Trophoblast cell (in vitro differentiated cells and primary cell): ENCODE data around the gene SNX11.
A peak's percentile ranks its signal among the peaks of the same experiment; 100 is the strongest.

ENCODE experiments used
- DNase-seq, 2 donors: peaks; one replicate each; pipeline ENCODE4 v3.0.0-alpha.2; 2016
- H2AFZ ChIP-seq: 2 replicates; pipeline ENCODE4 v1.6.1; 2013; ENCODE audit warnings: low read length, moderate library complexity, mild to moderate bottlenecking; ENCODE audit not compliant: insufficient read depth, poor library complexity
- H2AK5ac ChIP-seq: 2 replicates; pipeline ENCODE4 v1.6.1; 2013; ENCODE audit warnings: mild to moderate bottlenecking, low read length
- H2BK120ac ChIP-seq: 2 replicates; pipeline ENCODE4 v1.6.1; 2013; ENCODE audit warnings: low read length, mild to moderate bottlenecking, moderate library complexity; ENCODE audit not compliant: insufficient read depth, poor library complexity
- H2BK12ac ChIP-seq: 2 replicates; pipeline ENCODE4 v1.6.1; 2013; ENCODE audit warnings: mild to moderate bottlenecking, low read length, moderate library complexity
- H2BK5ac ChIP-seq: 2 replicates; pipeline ENCODE4 v1.6.1; 2013; ENCODE audit warnings: low read length, low read depth, moderate library complexity, mild to moderate bottlenecking; ENCODE audit not compliant: poor library complexity
- H3K14ac ChIP-seq: 2 replicates; pipeline ENCODE4 v1.6.1; 2013; ENCODE audit warnings: mild to moderate bottlenecking, low read length
- H3K18ac ChIP-seq: 2 replicates; pipeline ENCODE4 v1.6.1; 2013; ENCODE audit warnings: mild to moderate bottlenecking, low read length
- H3K23ac ChIP-seq: 2 replicates; pipeline ENCODE4 v1.6.1; 2013; ENCODE audit warnings: low read length
- H3K27ac ChIP-seq: 2 replicates; pipeline ENCODE4 v1.5.1; 2013; ENCODE audit warnings: low read depth, mild to moderate bottlenecking, inconsistent platforms, low read length, moderate library complexity
- H3K27me3 ChIP-seq: 2 replicates; pipeline ENCODE4 v1.6.1; 2013; ENCODE audit warnings: inconsistent platforms, mild to moderate bottlenecking, low read length, moderate library complexity; ENCODE audit not compliant: insufficient read depth
- H3K36me3 ChIP-seq, 2 experiments: 1 replicate in 1 of 2; 2 replicates in 1 of 2; pipeline ENCODE4 v1.6.1; 2013; ENCODE audit warnings: low read length in 2 of 2, mild to moderate bottlenecking in 2 of 2, moderate library complexity in 1 of 2; ENCODE audit not compliant: insufficient read depth in 2 of 2, control insufficient read depth in 1 of 2
- H3K4ac ChIP-seq: 2 replicates; pipeline ENCODE4 v1.6.1; 2013; ENCODE audit warnings: low read depth, mild to moderate bottlenecking, low read length, moderate library complexity
- H3K4me1 ChIP-seq, 2 experiments: 1 replicate in 1 of 2; 2 replicates in 1 of 2; pipeline ENCODE4 v1.6.1; 2013; ENCODE audit warnings: low read length in 2 of 2, mild to moderate bottlenecking in 2 of 2, moderate library complexity in 1 of 2; ENCODE audit not compliant: insufficient read depth in 2 of 2, control insufficient read depth in 1 of 2
- H3K4me2 ChIP-seq: 2 replicates; pipeline ENCODE4 v1.6.1; 2013; ENCODE audit warnings: inconsistent platforms, mild to moderate bottlenecking, low read length, moderate library complexity
- H3K4me3 ChIP-seq: 2 replicates; pipeline ENCODE4 v1.5.1; 2013; ENCODE audit warnings: mild to moderate bottlenecking, low read depth, low read length, inconsistent platforms
- H3K79me1 ChIP-seq: one replicate; pipeline ENCODE4 v1.6.1; 2013; ENCODE audit warnings: low read length
- H3K79me2 ChIP-seq: 2 replicates; pipeline ENCODE4 v1.6.1; 2013; ENCODE audit warnings: low read length, mild to moderate bottlenecking; ENCODE audit not compliant: control insufficient read depth, insufficient read depth, poor library complexity
- H3K9ac ChIP-seq: 2 replicates; pipeline ENCODE4 v1.6.1; 2013; ENCODE audit warnings: mild to moderate bottlenecking, low read length
- H3K9me3 ChIP-seq: 2 replicates; pipeline ENCODE4 v1.6.1; 2013; ENCODE audit warnings: low read depth, mild to moderate bottlenecking, control low read depth, inconsistent platforms, low read length; ENCODE audit not compliant: insufficient read depth
- H4K12ac ChIP-seq: 2 replicates; pipeline ENCODE4 v1.6.1; 2013; ENCODE audit warnings: low read depth, mild to moderate bottlenecking, low read length, moderate library complexity
- H4K8ac ChIP-seq: 2 replicates; pipeline ENCODE4 v1.6.1; 2013; ENCODE audit warnings: low read depth, mild to moderate bottlenecking, low read length, moderate library complexity
- H4K91ac ChIP-seq: one replicate; pipeline ENCODE4 v1.6.1; 2013; ENCODE audit warnings: low read depth, mild to moderate bottlenecking, low read length, moderate library complexity
- WGBS: extraction: QIAGEN DNeasy Blood & Tissue Kit; methylation state at CpG from one replicate; pipeline ENCODE4 v1.1.7; 2013; ENCODE audit warnings: missing lambda C conversion rate; ENCODE audit not compliant: insufficient read length, insufficient coverage; ENCODE audit errors: extremely low coverage; 5-methylcytosine and 5-hydroxymethylcytosine counted together

Gene SNX11

GRCh38 chr17:48159232-48159631, 51.7 kb downstream of the SNX11 start:
- no peak overlapping the region for H4K8ac ChIP-seq
- H3K9ac ChIP-seq = no peak overlapping the region
- DNase-seq = no peak
- no peak overlapping the region for H3K18ac ChIP-seq
- no peak overlapping the region for H3K27ac ChIP-seq
- H4K91ac ChIP-seq = no peak overlapping the region
- H2BK120ac ChIP-seq = no peak overlapping the region
- H3K27me3 ChIP-seq = no peaks in the 10 kb centered on the region
- H2BK5ac ChIP-seq = no peak overlapping the region
- no peak overlapping the region for H3K4me2 ChIP-seq
- H2AFZ ChIP-seq = no peak overlapping the region
- H3K14ac ChIP-seq = no peak overlapping the region
- no peak overlapping the region for H4K12ac ChIP-seq
- no peak overlapping the region for H3K4ac ChIP-seq
- no peaks in the 10 kb centered on the region for H3K79me1 ChIP-seq
- H3K4me1 ChIP-seq = no peaks in the 10 kb centered on the region
- H3K79me2 ChIP-seq = no peaks in the 10 kb centered on the region
- no CpG with 5 or more reads among the region's 4 CpGs for WGBS
- H2AK5ac ChIP-seq = no peak overlapping the region
- peak overlapping the region; percentile 56 for H3K23ac ChIP-seq
- no peaks in the 10 kb centered on the region for H3K9me3 ChIP-seq
- no peaks in the 10 kb centered on the region for H3K36me3 ChIP-seq
- H3K4me3 ChIP-seq = no peak overlapping the region
- no peak overlapping the region for H2BK12ac ChIP-seq

- H3K79me1 ChIP-seq = no peaks in the 10 kb centered on the region
- H3K9me3 ChIP-seq = no peaks in the 10 kb centered on the region
- no peak overlapping the region for H2BK5ac ChIP-seq
- no peaks in the 10 kb centered on the region for H3K4me1 ChIP-seq
- no peaks in the 10 kb centered on the region for H3K36me3 ChIP-seq
- no peaks in the 10 kb centered on the region for H3K27me3 ChIP-seq
- H3K4ac ChIP-seq = no peak overlapping the region
- H3K4me3 ChIP-seq = no peak overlapping the region
- no peak overlapping the region for H3K9ac ChIP-seq
- no peak overlapping the region for H2AK5ac ChIP-seq
- no peak overlapping the region for H2BK120ac ChIP-seq
- no peak overlapping the region for H3K23ac ChIP-seq
- WGBS = no CpG with 5 or more reads among the region's 5 CpGs
- H3K4me2 ChIP-seq = no peak overlapping the region
- no peak overlapping the region for H2AFZ ChIP-seq
- H4K8ac ChIP-seq = no peak overlapping the region
- H3K14ac ChIP-seq = no peak overlapping the region
- H3K27ac ChIP-seq = no peak overlapping the region
- H2BK12ac ChIP-seq = no peak overlapping the region
- H3K79me2 ChIP-seq = no peaks in the 10 kb centered on the region
- H3K18ac ChIP-seq = no peak overlapping the region
- H4K91ac ChIP-seq = no peak overlapping the region
- DNase-seq = no peak
- no peak overlapping the region for H4K12ac ChIP-seq
Measured at GRCh38 chr17:48160177-48161081, 52.9 kb downstream of the SNX11 start.

- Histone ChIP-seq H3K4ac (no peak overlapping the region), H3K23ac (no peak overlapping the region), H3K4me1 (no peaks in the 10 kb centered on the region), H2BK12ac (no peak overlapping the region), H4K8ac (no peak overlapping the region), H2BK5ac (no peak overlapping the region), H3K36me3 (no peaks in the 10 kb centered on the region), H2AK5ac (no peak overlapping the region), H4K91ac (no peak overlapping the region), H3K14ac (no peak overlapping the region), H4K12ac (no peak overlapping the region), H3K27ac (no peak overlapping the region), H3K79me1 (no peaks in the 10 kb centered on the region), H3K27me3 (no peaks in the 10 kb centered on the region), H3K4me2 (no peak overlapping the region), H3K18ac (no peak overlapping the region), H2BK120ac (no peak overlapping the region), H2AFZ (no peak overlapping the region), H3K4me3 (no peak overlapping the region), H3K9ac (no peak overlapping the region), H3K79me2 (no peaks in the 10 kb centered on the region), H3K9me3 (no peaks in the 10 kb centered on the region)
- WGBS = no CpG with 5 or more reads among the region's 4 CpGs
- no peak for DNase-seq
Measured at GRCh38 chr17:48161127-48161905, 53.8 kb downstream of the SNX11 start.

- H3K4ac ChIP-seq = no peak overlapping the region
- H3K36me3 ChIP-seq = no peaks in the 10 kb centered on the region
- H3K79me1 ChIP-seq = no peaks in the 10 kb centered on the region
- H2AFZ ChIP-seq = no peak overlapping the region
- H2BK5ac ChIP-seq = no peak overlapping the region
- H3K27ac ChIP-seq = no peak overlapping the region
- H3K9ac ChIP-seq = no peak overlapping the region
- H3K27me3 ChIP-seq = no peaks in the 10 kb centered on the region
- no peak overlapping the region for H2AK5ac ChIP-seq
- no peak overlapping the region for H2BK12ac ChIP-seq
- H3K4me2 ChIP-seq = no peak overlapping the region
- no peak overlapping the region for H3K4me3 ChIP-seq
- no peak overlapping the region for H2BK120ac ChIP-seq
- H3K18ac ChIP-seq = no peak overlapping the region
- H4K8ac ChIP-seq = no peak overlapping the region
- WGBS = no CpG with 5 or more reads among the region's 5 CpGs
- H3K9me3 ChIP-seq = no peaks in the 10 kb centered on the region
- no peaks in the 10 kb centered on the region for H3K79me2 ChIP-seq
- no peak overlapping the region for H4K91ac ChIP-seq
- H3K14ac ChIP-seq = no peak overlapping the region
- no peak overlapping the region for H3K23ac ChIP-seq
- H4K12ac ChIP-seq = no peak overlapping the region
- no peaks in the 10 kb centered on the region for H3K4me1 ChIP-seq
- no peak for DNase-seq
Measured at GRCh38 chr17:48162306-48162934, 54.9 kb downstream of the SNX11 start.
